Heart left ventricle (tissue), 16 donors: ENCODE measurements around the gene PHLDA2. TPM values are rescaled to one million over a fixed set of nuclear protein-coding genes. Genes with fewer than 3 reads are reported as not detected.

Source experiments
- ATAC-seq, 4 donors: fragments of 200-7000 bp; cut with Tn5 transposase; one replicate each; pipeline ENCODE4 v1.9.1; 2020 to 2022; ENCODE audit warnings: moderate library complexity in 4 of 4, mild to moderate bottlenecking in 3 of 4, moderate number of reproducible peaks in 1 of 4
- DNase-seq, 5 donors: peaks; one replicate each; pipeline ENCODE4 v3.0.0-alpha.2; 2020
- H3K27ac ChIP-seq, 12 donors: fragments of 200-600 bp; sonication (generic) in 4 of 12; one replicate each; pipeline versions ENCODE4 v1.5.0 to v1.8.0; 2016 to 2022; ENCODE audit warnings: mild to moderate bottlenecking in 2 of 12
- H3K27me3 ChIP-seq, 9 donors: fragments of 200-600 bp; sonication (generic) in 2 of 9; one replicate each; pipeline versions ENCODE4 v1.5.1 to v1.8.0; 2016 to 2022; ENCODE audit warnings: mild to moderate bottlenecking in 3 of 9
- H3K36me3 ChIP-seq, 9 donors: fragments of 200-600 bp; sonication (generic) in 2 of 9; one replicate each; pipeline versions ENCODE4 v1.5.0 to v1.8.0; 2018 to 2022; ENCODE audit warnings: mild to moderate bottlenecking in 2 of 9
- H3K4me1 ChIP-seq, 12 donors: fragments of 200-600 bp; sonication (generic) in 4 of 12; one replicate each; pipeline versions ENCODE4 v1.5.0 to v1.8.0; 2016 to 2022; ENCODE audit warnings: mild to moderate bottlenecking in 3 of 12
- H3K4me3 ChIP-seq, 12 donors: fragments of 200-600 bp; sonication (generic) in 4 of 12; one replicate each; pipeline versions ENCODE4 v1.5.0 to v1.8.0; 2017 to 2022; ENCODE audit warnings: mild to moderate bottlenecking in 9 of 12, moderate library complexity in 4 of 12
- H3K9me3 ChIP-seq, 12 donors: fragments of 200-600 bp; sonication (generic) in 4 of 12; one replicate each; pipeline versions ENCODE4 v1.5.0 to v1.8.0; 2016 to 2022; ENCODE audit warnings: mild to moderate bottlenecking in 1 of 12
- CTCF ChIP-seq, 12 donors: fragments of 200-600 bp; sonication (generic) in 4 of 12; IDR thresholded peaks; one replicate each; pipeline versions ENCODE4 v1.5.0 to v1.8.0; 2018 to 2022; ENCODE audit warnings: antibody characterized with exemption in 12 of 12, mild to moderate bottlenecking in 5 of 12
- POLR2A ChIP-seq, 2 donors: fragments of 450-650 bp; IDR thresholded peaks; one replicate each; pipeline ENCODE4 v1.6.1; 2017; ENCODE audit warnings: antibody characterized with exemption in 2 of 2, mild to moderate bottlenecking in 2 of 2, moderate library complexity in 2 of 2
- WGBS, 4 donors: extraction: QIAGEN DNeasy Blood & Tissue Kit in 2 of 4; methylation state at CpG; one replicate each; pipeline versions ENCODE4 v1.1.5 to v1.1.7; 2013 to 2018; 5-methylcytosine and 5-hydroxymethylcytosine counted together
- intact Hi-C, 10 donors: fragments of 100-400 bp; cut with DNase I; formaldehyde crosslinking; loops; one replicate each; pipeline versions ENCODE4 v1.11.1 to v1.14.2; 2022
- polyA plus RNA-seq, 2 donors: library from polyadenylated mRNA; stranded (reverse); fragments of 200-250 nt; gene quantifications; one replicate each; pipeline ENCODE4 v1.2.3, GENCODE V29; 2013
- total RNA-seq, 9 donors: library from RNA; depleted of rRNA in 2 of 9; stranded (reverse); fragments of >200 nt in 2 of 9; fragmentation: NEBNext Ultra II Directional in 3 of 9; extraction: Animal tissue kit (Norgen Biotek cat#: 25700) in 3 of 9; gene quantifications; one replicate each; pipeline versions ENCODE4 v1.1.0 to v1.2.4, GENCODE V29; 2016 to 2023
- donor health status: ischemic (EF 13 %, LVEDD 7.1; RV severe dilation, severe dysfunction).
- donor health status: healthy with polysubstance abuse.
- donor health status: DM: no; HTN: yes; CAD: no.
- donor health status: DM: no; HTN: no; CAD: no.
- donor health status: ischemic (EF 25% LVEDD 6.9; RV normal size, moderate dysfunction).
- donor health status: ischemic (EF 25% LVEDD 5.7; RV mildly dilated, moderate dysfunction).
- donor health status: healthy.
- donor health status: DM: yes; HTN: yes; CAD: no.
- donor health status: ischemic (EF 35%, LVEDD 5.7; RV mildly dilated, moderate dysfunction).
- donor health status: nonischemic (EF 11% LVEDD 7.7; RV severe dilation, severe dysfunction).
- donor health status: DM: yes; HTN: yes; CAD: no.
- donor health status: PGD.
- donor health status: ischemic (EF 29% LVEDD 5.4; RV normal size, mild dysfunction).
- donor health status: nonischemic (EF 23%, LVEDD 6.1; RV moderate dilation, normal function).

The PHLDA2 gene
- total and polyA plus RNA-seq, 11 donors: 0.40 to 9.2 (median 1.0) TPM; not detected in 2

- peak in 3 of 5 donors; percentile 36 to 61 (median 38) for DNase-seq
- Histone ChIP-seq H3K4me1 (peaks cover 4 to 44% (median 17%) of the 10 kb centered on the region in 12 donors), H3K27me3 (peaks cover 7 to 43% (median 25%) of the 10 kb centered on the region in 9 donors), H3K36me3 (no peaks in the 10 kb centered on the region), H3K4me3 (peak overlapping the region; percentile 22 to 65 (median 50)), H3K27ac (peak overlapping the region in 1 of 12 donors; percentile 73), H3K9me3 (no peaks in the 10 kb centered on the region)
- 6 to 9% (median 7%) methylated on average over 36 to 47 of the region's 47 CpGs for WGBS, 4 donors
- intact Hi-C loops: no loop called here
- ATAC-seq: peak in 3 of 4 donors; percentile 1 to 18 (median 15)
- TF ChIP-seq POLR2A (IDR thresholded peaks at IDR 0.05) (no peak), CTCF (IDR thresholded peaks at IDR 0.05) (peak in 3 of 12 donors; percentile 40 to 48 (median 47))
Observed at GRCh38 chr11:2929950-2930703, 907 bp upstream of the PHLDA2 start.

DNA sequence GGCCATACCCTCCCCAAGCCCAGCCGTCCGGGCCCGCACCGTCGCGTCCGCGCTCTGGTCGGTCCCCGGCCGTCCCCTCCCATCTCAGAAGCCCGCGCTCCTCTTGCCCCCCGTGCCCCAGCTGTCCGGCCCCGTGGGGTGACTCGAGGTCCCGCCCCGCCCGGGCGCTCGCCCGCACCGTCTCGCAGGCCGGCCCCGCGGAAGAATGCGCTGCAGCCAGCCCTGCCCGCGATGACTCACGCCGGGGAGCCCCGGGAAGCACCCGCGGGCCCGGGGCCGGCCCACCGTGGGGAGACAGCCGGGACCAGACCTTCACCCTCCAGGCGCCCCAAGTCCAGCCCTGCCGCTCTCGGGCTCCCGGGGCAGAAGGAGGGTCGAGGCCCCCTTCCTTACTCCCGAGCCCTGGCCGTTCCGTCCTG is 320 bp upstream of the PHLDA2 start:
- 1 to 3% (median 2%) methylated on average over 36 to 48 of the region's 48 CpGs for WGBS, 4 donors
- TF ChIP-seq POLR2A (IDR thresholded peaks at IDR 0.05) (no peak), CTCF (IDR thresholded peaks at IDR 0.05) (no peak)
- Histone ChIP-seq H3K4me3 (peak overlapping the region; percentile 36 to 65 (median 50)), H3K4me1 (peaks cover 4 to 44% (median 17%) of the 10 kb centered on the region in 12 donors), H3K36me3 (no peaks in the 10 kb centered on the region), H3K27ac (peak overlapping the region in 1 of 12 donors; percentile 73), H3K9me3 (no peaks in the 10 kb centered on the region), H3K27me3 (peaks cover 7 to 43% (median 25%) of the 10 kb centered on the region in 9 donors)
- DNase-seq (peak in 3 of 5 donors; percentile 51 to 76 (median 68)), ATAC-seq (peak in 2 of 4 donors; percentile 16 to 60)
- intact Hi-C loops: no loop called here

- DNase-seq (peak in 3 of 5 donors; percentile 19 to 51 (median 23)), ATAC-seq (no peak)
- Histone ChIP-seq H3K27ac (no peak overlapping the region), H3K27me3 (peaks cover 7 to 43% (median 25%) of the 10 kb centered on the region in 9 donors), H3K4me1 (peaks cover 4 to 36% (median 17%) of the 10 kb centered on the region in 12 donors), H3K9me3 (no peaks in the 10 kb centered on the region), H3K4me3 (peak overlapping the region; percentile 36 to 65 (median 50)), H3K36me3 (no peaks in the 10 kb centered on the region)
- intact Hi-C loops: no loop called here
- TF ChIP-seq POLR2A (IDR thresholded peaks at IDR 0.05): no peak
- no peak for TF ChIP-seq CTCF (IDR thresholded peaks at IDR 0.05)
- 51 to 53% (median 52%) methylated on average over 23 to 25 of the region's 25 CpGs for WGBS, 4 donors
Observed at GRCh38 chr11:2927851-2928604, 1.2 kb downstream of the PHLDA2 start.
